Measurements from ENCODE around the gene SENP3. TPM values are rescaled to one million over a fixed set of nuclear protein-coding genes. Genes with fewer than 3 reads are reported as not detected.

SENP3 gene
- 92.9 to 104 TPM (median 96.8 TPM) in 5 replicates for total RNA-seq (2022; extraction: Qiagen RNA extraction)

GRCh38 chr17:7561589-7562207 is at the start of gene SENP3:
Gene SENP3, plus strand, starts transcription at chr17:7561919. Its CDS starts 1,158 bp downstream, at chr17:7563077.

DNA sequence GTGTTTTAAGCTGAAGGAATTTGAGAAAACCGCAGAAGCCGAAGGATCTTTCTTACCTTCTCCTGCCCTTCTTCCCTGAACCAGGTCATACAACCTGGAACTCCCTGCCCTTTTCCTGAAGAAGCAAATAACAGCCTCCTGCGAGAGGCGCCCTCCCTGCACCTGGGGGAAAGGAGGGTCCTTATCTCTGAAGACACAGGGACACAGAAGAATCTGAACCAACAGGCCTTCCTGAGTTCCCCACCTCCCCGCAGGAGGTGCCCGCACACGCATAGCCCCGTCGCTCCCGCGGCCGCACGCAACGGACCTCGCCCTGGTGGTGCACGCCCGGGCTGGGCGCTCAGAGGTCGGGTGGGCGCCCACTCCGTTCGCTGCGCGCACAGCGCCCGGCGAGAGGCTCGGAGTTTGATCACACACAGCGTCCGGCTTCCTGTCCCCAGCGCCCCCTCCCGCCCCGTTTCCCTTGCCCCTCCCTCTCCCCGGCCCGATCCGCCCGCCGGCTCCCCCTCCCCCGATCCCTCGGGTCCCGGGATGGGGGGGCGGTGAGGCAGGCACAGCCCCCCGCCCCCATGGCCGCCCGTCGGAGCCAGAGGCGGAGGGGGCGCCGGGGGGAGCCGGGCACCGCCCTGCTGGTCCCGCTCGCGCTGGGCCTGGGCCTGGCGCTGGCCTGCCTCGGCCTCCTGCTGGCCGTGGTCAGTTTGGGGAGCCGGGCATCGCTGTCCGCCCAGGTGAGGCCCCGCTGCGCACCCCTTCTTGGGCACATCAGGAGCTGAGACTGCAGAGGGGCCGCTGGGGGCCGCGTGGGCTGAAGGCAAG is 12.9 kb upstream of the SENP3 start, which contains the start of gene TNFSF12:
Gene TNFSF12, plus strand, starts transcription at position 474 of the 816 bp plus-strand sequence. Its CDS starts 96 bp downstream, at position 570.

GRCh38 chr17:7558544-7559319 is 3.0 kb upstream of the SENP3 start, which contains the start of gene TNFSF13:
Gene TNFSF13, plus strand, starts transcription at chr17:7558750. Its CDS starts 290 bp downstream, at chr17:7559040.

GRCh38 chr17:7579001-7579833 is 17.5 kb downstream of the SENP3 start, which contains the start of gene CD68:
Gene CD68, plus strand, starts transcription at chr17:7579638. Its CDS starts 40 bp downstream, at chr17:7579678.

DNA sequence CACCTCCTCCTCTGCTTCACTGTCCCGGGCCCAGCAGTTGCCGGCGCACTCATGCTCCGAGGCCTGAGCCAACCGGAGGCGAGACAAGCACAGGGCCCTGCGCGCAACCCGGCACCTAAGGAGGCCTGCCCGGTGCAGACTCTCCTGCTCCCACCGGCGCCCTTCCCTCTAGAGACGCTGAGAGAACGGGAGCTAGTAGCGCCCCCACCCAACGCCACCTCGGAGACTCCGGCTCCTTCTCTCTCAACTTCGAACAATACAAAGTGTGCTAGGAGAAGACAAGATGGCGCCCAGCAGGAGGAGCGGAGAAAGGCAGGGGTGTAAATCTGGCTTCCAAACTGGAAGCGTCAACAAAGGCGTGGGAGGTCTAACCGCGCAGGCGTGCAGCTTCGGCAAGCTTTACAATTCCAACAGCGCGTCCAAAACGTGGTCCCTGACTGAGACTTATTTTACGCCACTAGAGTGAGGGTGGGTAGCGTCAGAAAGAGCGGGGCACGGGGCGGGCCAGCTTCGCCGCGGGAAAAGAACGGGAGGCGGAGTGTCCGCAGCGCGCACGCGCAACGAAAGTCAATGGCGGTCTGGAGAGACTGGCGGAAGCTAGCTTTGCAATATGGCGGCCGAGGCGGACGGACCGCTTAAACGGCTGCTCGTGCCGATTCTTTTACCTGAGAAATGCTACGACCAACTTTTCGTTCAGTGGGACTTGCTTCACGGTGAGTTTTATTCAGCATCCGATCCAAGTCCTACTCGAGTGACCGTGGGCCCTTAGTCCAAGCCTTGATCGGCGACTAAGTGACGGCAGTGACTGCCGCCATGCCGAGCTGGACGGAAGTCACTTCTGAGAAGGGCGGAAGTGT is 21.8 kb downstream of the SENP3 start, which contains the start of gene MPDU1:
Gene MPDU1, plus strand, starts transcription at position 600 of the 857 bp plus-strand sequence. Its CDS starts 11 bp downstream, at position 611.

GRCh38 chr17:7589891-7590691 is 28.4 kb downstream of the SENP3 start, which contains the start of gene SOX15:
Gene SOX15, minus strand, starts transcription at chr17:7590094. Its CDS starts 418 bp downstream, at chr17:7589676.

GRCh38 chr17:7614425-7615264 is 52.9 kb downstream of the SENP3 start, which contains the start of gene FXR2:
Gene FXR2, minus strand, starts transcription at chr17:7614897. Its CDS starts 365 bp downstream, at chr17:7614532.

Other genes with a start within 250 kb of the SENP3 start
- gene GPS2, start 246.6 kb upstream of the SENP3 start, total RNA-seq (2022; extraction: Qiagen RNA extraction): 92.1 to 108 TPM (median 95.9 TPM) in 5 replicates
- 22.4 to 41.3 TPM (median 31.1 TPM) in 5 replicates for gene NEURL4, start 232.6 kb upstream of the SENP3 start, total RNA-seq (2022; extraction: Qiagen RNA extraction)
- gene ACAP1, start 225.4 kb upstream of the SENP3 start, total RNA-seq (2022; extraction: Qiagen RNA extraction): 2.7 to 6.9 TPM (median 5.1 TPM) in 5 replicates
- 11.0 to 13.1 TPM (median 11.3 TPM) in 5 replicates for gene KCTD11, start 209.8 kb upstream of the SENP3 start, total RNA-seq (2022; extraction: Qiagen RNA extraction)
- gene TMEM95, start 206.8 kb upstream of the SENP3 start, total RNA-seq (2022; extraction: Qiagen RNA extraction): not detected in 5 replicates
- gene TNK1, start 180.8 kb upstream of the SENP3 start, total RNA-seq (2022; extraction: Qiagen RNA extraction): 1.2 to 1.8 TPM (median 1.4 TPM) in 5 replicates
- 37.1 to 48.8 TPM (median 43.3 TPM) in 5 replicates for gene PLSCR3, start 167.4 kb upstream of the SENP3 start, total RNA-seq (2022; extraction: Qiagen RNA extraction)
- 203 to 237 TPM (median 220 TPM) in 5 replicates for gene TMEM256, start 157.8 kb upstream of the SENP3 start, total RNA-seq (2022; extraction: Qiagen RNA extraction)
- 12.6 to 19.8 TPM (median 16.8 TPM) in 5 replicates for gene NLGN2, start 154.1 kb upstream of the SENP3 start, total RNA-seq (2022; extraction: Qiagen RNA extraction)
- not detected in 5 replicates for gene SPEM1, start 141.6 kb upstream of the SENP3 start, total RNA-seq (2022; extraction: Qiagen RNA extraction)
- gene SPEM2, start 136.3 kb upstream of the SENP3 start, total RNA-seq (2022; extraction: Qiagen RNA extraction): not detected in 5 replicates
- gene SPEM3, start 133.1 kb upstream of the SENP3 start, total RNA-seq (2022; extraction: Qiagen RNA extraction): not detected in 5 replicates
- gene TMEM102, start 126.5 kb upstream of the SENP3 start, total RNA-seq (2022; extraction: Qiagen RNA extraction): 9.8 to 13.6 TPM (median 12.4 TPM) in 5 replicates
- 0.82 to 1.3 TPM (median 0.82 TPM) in 5 replicates for gene FGF11, start 122.4 kb upstream of the SENP3 start, total RNA-seq (2022; extraction: Qiagen RNA extraction)
- gene CHRNB1, start 116.9 kb upstream of the SENP3 start, total RNA-seq (2022; extraction: Qiagen RNA extraction): 8.2 to 10.6 TPM (median 8.6 TPM) in 5 replicates
- 20.5 to 25.6 TPM (median 24.4 TPM) in 5 replicates for gene ZBTB4, start 82.3 kb upstream of the SENP3 start, total RNA-seq (2022; extraction: Qiagen RNA extraction)
- 0.07 TPM in 1 of 5 replicates, not detected in the others for gene SLC35G6, start 80.5 kb upstream of the SENP3 start, total RNA-seq (2022; extraction: Qiagen RNA extraction)
- gene POLR2A, start 77.6 kb upstream of the SENP3 start, total RNA-seq (2022; extraction: Qiagen RNA extraction): 56.9 to 82.2 TPM (median 79.5 TPM) in 5 replicates
- gene TNFSF12, start 12.9 kb upstream of the SENP3 start, total RNA-seq (2022; extraction: Qiagen RNA extraction): 10.0 to 13.5 TPM (median 10.9 TPM) in 5 replicates
- gene TNFSF13, start 3.2 kb upstream of the SENP3 start, total RNA-seq (2022; extraction: Qiagen RNA extraction): 0.70 to 1.2 TPM (median 1.0 TPM) in 5 replicates
- 26.4 to 36.3 TPM (median 34.8 TPM) in 5 replicates for gene CD68, start 17.7 kb downstream of the SENP3 start, total RNA-seq (2022; extraction: Qiagen RNA extraction)
- 114 to 148 TPM (median 118 TPM) in 5 replicates for gene MPDU1, start 21.9 kb downstream of the SENP3 start, total RNA-seq (2022; extraction: Qiagen RNA extraction)
- 0.16 to 0.52 TPM (median 0.34 TPM) in 5 replicates for gene SOX15, start 28.2 kb downstream of the SENP3 start, total RNA-seq (2022; extraction: Qiagen RNA extraction)
- 51.9 to 59.1 TPM (median 57.7 TPM) in 5 replicates for gene FXR2, start 53.0 kb downstream of the SENP3 start, total RNA-seq (2022; extraction: Qiagen RNA extraction)
- 64.6 to 86.2 TPM (median 81.5 TPM) in 5 replicates for gene SAT2, start 65.9 kb downstream of the SENP3 start, total RNA-seq (2022; extraction: Qiagen RNA extraction)
- gene SHBG, start 68.2 kb downstream of the SENP3 start, total RNA-seq (2022; extraction: Qiagen RNA extraction): 0.31 to 0.69 TPM (median 0.67 TPM) in 5 replicates
- 0.08 to 0.45 TPM (median 0.10 TPM) in 5 replicates for gene ATP1B2, start 89.0 kb downstream of the SENP3 start, total RNA-seq (2022; extraction: Qiagen RNA extraction)
- 41.5 to 46.5 TPM (median 42.4 TPM) in 5 replicates for gene TP53, start 125.6 kb downstream of the SENP3 start, total RNA-seq (2022; extraction: Qiagen RNA extraction)
- 32.1 to 42.0 TPM (median 40.9 TPM) in 5 replicates for gene WRAP53, start 126.6 kb downstream of the SENP3 start, total RNA-seq (2022; extraction: Qiagen RNA extraction)
- 1.1 to 1.3 TPM (median 1.2 TPM) in 5 replicates for gene EFNB3, start 143.3 kb downstream of the SENP3 start, total RNA-seq (2022; extraction: Qiagen RNA extraction)
- 0.01 to 0.02 TPM (median 0.01 TPM) in 4 of 5 replicates, not detected in the other for gene DNAH2, start 155.8 kb downstream of the SENP3 start, total RNA-seq (2022; extraction: Qiagen RNA extraction)

Data from A549 treated with Mapracorat at 1 μM for 4 hours (cell line).